Activated CD4-positive, alpha-beta memory T cell treated with anti-CD3 and anti-CD28 coated beads for 36 hours (primary cell): Measurements from ENCODE around the gene ABTB2. TPM values are rescaled to one million over a fixed set of nuclear protein-coding genes. Genes with fewer than 3 reads are reported as not detected.
"Not testable (repeated sequence)": the region's sequence is repeated elsewhere in the genome, so short reads cannot be mapped to it uniquely, and the experiment has no call there.

Source experiments
- CTCF ChIA-PET: fragments of 350-600 bp; sonication (Branson Sonifier 250); formaldehyde crosslinking; loops from one replicate; lab custom pipeline; 2021; ENCODE audit warnings: antibody characterized with exemption, inconsistent platforms; lab: Charles Lee
- POLR2A ChIA-PET: fragments of 350-600 bp; sonication (Branson Sonifier 250); formaldehyde crosslinking; loops from one replicate; lab custom pipeline; 2021; ENCODE audit warnings: antibody characterized with exemption; lab: Charles Lee
- DNase-seq: peaks from one replicate; pipeline ENCODE4 v3.0.0-alpha.2; 2020
- H3K27ac Mint-ChIP-seq: one replicate; pipeline ENCODE4 v1.8.0; 2021; ENCODE audit warnings: mixed read lengths
- H3K27me3 Mint-ChIP-seq: one replicate; pipeline ENCODE4 v1.8.0; 2021; ENCODE audit warnings: mixed read lengths
- H3K36me3 Mint-ChIP-seq: one replicate; pipeline ENCODE4 v1.8.0; 2021; ENCODE audit warnings: mixed read lengths
- H3K4me1 Mint-ChIP-seq: one replicate; pipeline ENCODE4 v1.8.0; 2021; ENCODE audit warnings: low read depth, mixed read lengths
- H3K4me3 Mint-ChIP-seq: one replicate; pipeline ENCODE4 v1.8.0; 2021; ENCODE audit warnings: mild to moderate bottlenecking, mixed read lengths
- H3K9me3 Mint-ChIP-seq: one replicate; pipeline ENCODE4 v1.8.0; 2021; ENCODE audit warnings: mixed read lengths
- intact Hi-C: fragments of 100-400 bp; cut with micrococcal nuclease; formaldehyde crosslinking; loops from one replicate; pipeline ENCODE4 v1.15.1; 2023
- total RNA-seq, 2 experiments: library from RNA; stranded (reverse); gene quantifications; one replicate each; pipeline ENCODE4 v1.2.3, GENCODE V29; 2021

ABTB2 gene
- total RNA-seq, 2 experiments from 2014 or later, result 1.8 to 1.9 TPM

DNA sequence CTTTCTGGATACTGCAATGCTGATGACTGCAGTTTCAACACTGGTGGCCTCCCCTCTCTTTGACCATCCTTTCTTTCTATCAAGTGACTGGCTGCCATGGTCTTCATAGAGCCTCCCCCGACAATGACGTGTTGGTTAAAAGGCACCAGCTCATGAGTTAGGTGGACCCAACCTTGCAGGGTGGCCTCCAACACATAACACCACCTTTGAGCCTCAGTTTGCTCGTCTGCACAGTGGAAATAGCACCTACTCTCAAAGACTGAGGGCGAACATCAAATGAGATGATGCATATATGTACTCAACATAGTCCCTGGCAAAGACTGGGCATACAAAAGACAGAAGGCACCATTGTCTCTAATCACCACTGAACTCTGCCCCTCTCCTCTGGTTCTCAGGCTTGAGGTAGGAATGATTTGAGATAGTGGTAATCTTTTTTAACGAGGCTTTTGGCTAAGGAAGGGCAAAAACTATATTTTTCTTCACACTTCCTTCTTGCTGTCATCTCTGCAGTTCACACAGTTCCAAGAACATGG lies 133.3 kb downstream of the ABTB2 start:
- intact Hi-C loops, result no loop called here
- no peak for DNase-seq
- Mint-ChIP-seq H3K9me3 (no peaks in the 10 kb centered on the region), H3K36me3 (no peaks in the 10 kb centered on the region), H3K27ac (no peak overlapping the region), H3K4me3 (no peak overlapping the region), H3K4me1 (no peaks in the 10 kb centered on the region), H3K27me3 (peaks cover 3% of the 10 kb centered on the region)
- CTCF ChIA-PET, result no interaction called here
- POLR2A ChIA-PET, result interaction anchor here (1.0 kb wide), 1 partner anchor 9 kb away, joined by 3 read pairs; no protein-coding TSS in a partner anchor

DNA sequence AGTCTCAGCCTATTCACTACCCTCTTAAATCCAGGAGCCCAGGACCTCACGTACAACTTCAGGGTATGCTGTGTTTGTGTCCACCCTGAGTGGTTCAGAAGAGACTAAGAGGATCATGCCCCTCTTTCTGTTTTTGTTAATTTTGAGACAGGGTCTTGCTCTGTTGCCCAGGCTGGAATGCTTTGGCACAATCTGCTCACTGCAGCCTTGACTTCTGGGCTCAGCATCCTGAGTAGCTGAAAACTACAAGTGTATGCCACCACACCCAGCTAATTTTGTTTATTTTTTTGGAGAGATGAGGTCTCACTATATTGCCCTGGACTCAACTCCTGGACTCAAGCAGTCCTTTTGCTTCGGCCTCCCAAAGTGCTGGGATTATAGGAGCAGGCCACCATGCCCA lies 133.9 kb downstream of the ABTB2 start:
- H3K4me3 Mint-ChIP-seq, result no peak overlapping the region
- ChIA-PET CTCF (no interaction called here), POLR2A (interaction anchor here (1.0 kb wide), 1 partner anchor 9 kb away, joined by 3 read pairs; no protein-coding TSS in a partner anchor)
- H3K27ac Mint-ChIP-seq, result no peak overlapping the region
- H3K27me3 Mint-ChIP-seq, result peaks cover 4% of the 10 kb centered on the region
- no peaks in the 10 kb centered on the region for H3K4me1 Mint-ChIP-seq
- intact Hi-C loops, result no loop called here
- H3K9me3 Mint-ChIP-seq, result no peaks in the 10 kb centered on the region
- no peak for DNase-seq
- H3K36me3 Mint-ChIP-seq, result no peaks in the 10 kb centered on the region

- H3K9me3 Mint-ChIP-seq, result no peaks in the 10 kb centered on the region
- H3K27ac Mint-ChIP-seq, result no peak overlapping the region
These were observed 134.6 kb downstream of the ABTB2 start for GRCh38 chr11:34223021-34223813.

DNA sequence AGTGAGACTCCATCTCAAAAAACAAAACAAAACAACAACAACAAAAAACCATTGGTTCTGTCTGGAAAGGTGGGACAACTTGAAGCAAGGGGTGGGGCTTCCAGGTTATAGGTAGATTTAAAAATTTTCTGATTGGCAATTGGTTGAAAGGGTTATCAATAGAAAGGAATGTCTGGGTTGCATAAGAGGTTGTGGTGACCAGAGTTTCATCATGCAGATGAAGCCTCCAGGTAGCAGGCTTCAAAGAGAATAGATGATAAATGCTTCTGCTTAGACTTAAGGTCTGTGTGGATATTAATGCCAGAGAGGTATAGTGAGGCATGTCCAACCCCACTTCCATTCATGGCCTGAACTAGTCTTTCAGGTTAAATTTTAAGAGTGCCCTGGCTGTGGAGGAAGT lies 135.8 kb downstream of the ABTB2 start:
- H3K27me3 Mint-ChIP-seq, result peaks cover 4% of the 10 kb centered on the region
- no peak overlapping the region for H3K4me3 Mint-ChIP-seq
- no peak for DNase-seq
- intact Hi-C loops, result no loop called here
- ChIA-PET CTCF (no interaction called here), POLR2A (no interaction called here)
- H3K27ac Mint-ChIP-seq, result no peak overlapping the region
- no peaks in the 10 kb centered on the region for H3K4me1 Mint-ChIP-seq
- no peaks in the 10 kb centered on the region for H3K36me3 Mint-ChIP-seq
- H3K9me3 Mint-ChIP-seq, result no peaks in the 10 kb centered on the region

More at GRCh38 chr11:34223021-34223813, 134.6 kb downstream of the ABTB2 start:
- intact Hi-C loops, result no loop called here
- Mint-ChIP-seq H3K4me1 (no peaks in the 10 kb centered on the region), H3K27me3 (peaks cover 6% of the 10 kb centered on the region), H3K4me3 (no peak overlapping the region), H3K36me3 (no peaks in the 10 kb centered on the region)
- POLR2A ChIA-PET, result interaction anchor here (1.0 kb wide), 1 partner anchor 8 kb away, joined by 3 read pairs; no protein-coding TSS in a partner anchor
- CTCF ChIA-PET, result no interaction called here
- DNase-seq, result no peak

- Mint-ChIP-seq H3K4me3 (no peak overlapping the region), H3K27ac (no peak overlapping the region), H3K4me1 (peaks cover 6% of the 10 kb centered on the region), H3K9me3 (no peaks in the 10 kb centered on the region), H3K27me3 (peaks cover 6% of the 10 kb centered on the region), H3K36me3 (no peaks in the 10 kb centered on the region)
- POLR2A ChIA-PET, result no interaction called here
- CTCF ChIA-PET, result no interaction called here
- no peak for DNase-seq
- intact Hi-C loops, result no loop called here
These were observed 137.9 kb downstream of the ABTB2 start for GRCh38 chr11:34219941-34220370.

- intact Hi-C loops, result no loop called here
- ChIA-PET CTCF (no interaction called here), POLR2A (no interaction called here)
- H3K9me3 Mint-ChIP-seq, result no peaks in the 10 kb centered on the region
- DNase-seq, result no peak
- H3K36me3 Mint-ChIP-seq, result no peaks in the 10 kb centered on the region
- peaks cover 6% of the 10 kb centered on the region for H3K27me3 Mint-ChIP-seq
- H3K27ac Mint-ChIP-seq, result no peak overlapping the region
- no peak overlapping the region for H3K4me3 Mint-ChIP-seq
- peaks cover 11% of the 10 kb centered on the region for H3K4me1 Mint-ChIP-seq
These were observed 138.5 kb downstream of the ABTB2 start for GRCh38 chr11:34219279-34219678.

DNA sequence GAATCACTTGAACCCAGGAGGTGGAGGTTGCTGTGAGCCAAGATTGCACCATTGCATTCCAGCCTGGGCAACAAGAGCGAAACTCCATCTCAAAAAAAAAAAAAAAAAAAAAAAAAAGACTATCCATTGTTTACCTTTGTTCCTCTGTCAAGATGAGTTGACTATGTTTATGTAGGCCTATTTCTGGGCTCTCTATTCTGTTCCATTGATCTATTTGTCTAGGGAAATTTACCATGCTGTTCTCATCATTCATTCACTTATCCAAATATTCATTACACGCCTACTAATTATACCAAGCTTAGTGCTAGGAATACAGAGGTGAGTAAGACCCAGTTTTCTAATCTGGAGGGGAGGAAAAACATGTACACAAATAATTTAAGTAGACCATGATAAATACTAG lies 139.1 kb downstream of the ABTB2 start:
- H3K27ac Mint-ChIP-seq, DNase-seq, POLR2A ChIA-PET, H3K27me3 Mint-ChIP-seq, H3K9me3 Mint-ChIP-seq, H3K4me3 Mint-ChIP-seq, H3K36me3 Mint-ChIP-seq, CTCF ChIA-PET, intact Hi-C loops: not testable (repeated sequence)
- peaks cover 17% of the 10 kb centered on the region for H3K4me1 Mint-ChIP-seq

GRCh38 chr11:34218067-34218466 lies 139.7 kb downstream of the ABTB2 start:
- CTCF ChIA-PET, result no interaction called here
- H3K27me3 Mint-ChIP-seq, result peaks cover 4% of the 10 kb centered on the region
- H3K4me1 Mint-ChIP-seq, result peaks cover 21% of the 10 kb centered on the region
- no peak for DNase-seq
- H3K27ac Mint-ChIP-seq, result no peak overlapping the region
- H3K4me3 Mint-ChIP-seq, result no peak overlapping the region
- intact Hi-C loops, result no loop called here
- POLR2A ChIA-PET, result no interaction called here
- H3K36me3 Mint-ChIP-seq, result no peaks in the 10 kb centered on the region
- H3K9me3 Mint-ChIP-seq, result no peaks in the 10 kb centered on the region

DNA sequence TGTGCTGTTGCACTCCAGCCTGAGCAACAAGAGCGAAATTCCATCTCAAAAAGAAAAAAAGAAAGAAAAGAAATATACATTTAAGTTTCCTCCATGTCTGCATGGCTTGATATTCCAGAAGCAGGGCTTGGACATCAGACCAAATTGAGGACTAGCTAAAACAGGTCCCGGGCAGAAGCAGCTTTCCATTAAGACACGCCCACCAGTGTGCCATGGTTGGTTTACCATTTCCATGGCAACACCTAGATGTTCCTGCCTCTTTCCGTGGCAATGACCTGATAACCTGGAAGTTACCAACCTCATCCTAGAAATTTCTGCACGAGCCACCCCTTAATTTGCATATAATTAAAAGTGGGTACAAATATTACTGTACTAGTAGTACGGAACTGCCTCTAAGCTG lies 141.1 kb downstream of the ABTB2 start:
- Mint-ChIP-seq H3K27me3 (peaks cover 4% of the 10 kb centered on the region), H3K27ac (no peak overlapping the region), H3K36me3 (no peaks in the 10 kb centered on the region), H3K4me3 (no peak overlapping the region), H3K9me3 (no peaks in the 10 kb centered on the region), H3K4me1 (peaks cover 21% of the 10 kb centered on the region)
- CTCF ChIA-PET, result interaction anchor here (1.8 kb wide), 1 partner anchor 9 kb away, joined by 4 read pairs; no protein-coding TSS in a partner anchor
- POLR2A ChIA-PET, result no interaction called here
- intact Hi-C loops, result no loop called here
- DNase-seq, result no peak

DNA sequence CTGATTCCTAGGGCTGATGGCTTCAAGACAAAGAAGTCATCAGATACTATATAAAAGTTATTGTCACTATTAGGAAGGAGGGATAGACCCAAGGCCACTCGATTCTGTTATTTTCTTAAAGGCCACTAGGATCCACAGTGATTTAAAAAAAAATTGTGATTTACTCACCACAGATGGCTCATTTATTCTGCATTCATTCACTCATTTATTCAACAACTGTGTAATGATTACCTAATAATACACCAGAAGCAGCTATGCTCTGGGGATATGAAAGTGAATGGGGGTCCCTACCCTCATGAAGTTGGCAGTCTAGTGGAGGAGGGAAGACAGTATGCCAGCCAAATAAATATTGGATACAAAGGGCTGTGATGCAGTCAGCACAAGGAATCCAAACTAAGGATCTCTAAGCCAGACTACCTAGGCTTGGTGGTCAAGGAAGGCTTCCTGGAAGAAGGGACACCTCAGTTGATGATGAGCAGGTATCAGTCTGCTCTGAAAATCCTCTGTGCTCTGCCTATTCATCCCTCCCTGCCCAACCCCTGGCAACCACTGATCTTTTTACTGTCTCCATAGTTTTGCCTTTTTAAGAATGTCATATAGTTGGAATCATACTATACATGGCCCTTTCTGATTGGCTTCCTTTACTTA lies 141.9 kb downstream of the ABTB2 start:
- intact Hi-C loops, result loop anchor here (1.0 to 2.0 kb wide), 4 partner anchors 18 to 142 kb away; partner anchors contain the start of gene ABTB2
- ChIA-PET POLR2A (interaction anchor here (1.0 to 2.0 kb wide), 4 partner anchors 8 to 24 kb away, joined by 3 to 12 read pairs (median 6); no protein-coding TSS in a partner anchor), CTCF (interaction anchor here (0.8 to 1.8 kb wide), 5 partner anchors 9 to 407 kb away, joined by 3 to 10 read pairs (median 4); no protein-coding TSS in a partner anchor)
- Mint-ChIP-seq H3K9me3 (no peaks in the 10 kb centered on the region), H3K27me3 (peaks cover 6% of the 10 kb centered on the region), H3K4me1 (peaks cover 21% of the 10 kb centered on the region), H3K36me3 (no peaks in the 10 kb centered on the region), H3K27ac (no peak overlapping the region), H3K4me3 (no peak overlapping the region)
- no peak for DNase-seq

DNA sequence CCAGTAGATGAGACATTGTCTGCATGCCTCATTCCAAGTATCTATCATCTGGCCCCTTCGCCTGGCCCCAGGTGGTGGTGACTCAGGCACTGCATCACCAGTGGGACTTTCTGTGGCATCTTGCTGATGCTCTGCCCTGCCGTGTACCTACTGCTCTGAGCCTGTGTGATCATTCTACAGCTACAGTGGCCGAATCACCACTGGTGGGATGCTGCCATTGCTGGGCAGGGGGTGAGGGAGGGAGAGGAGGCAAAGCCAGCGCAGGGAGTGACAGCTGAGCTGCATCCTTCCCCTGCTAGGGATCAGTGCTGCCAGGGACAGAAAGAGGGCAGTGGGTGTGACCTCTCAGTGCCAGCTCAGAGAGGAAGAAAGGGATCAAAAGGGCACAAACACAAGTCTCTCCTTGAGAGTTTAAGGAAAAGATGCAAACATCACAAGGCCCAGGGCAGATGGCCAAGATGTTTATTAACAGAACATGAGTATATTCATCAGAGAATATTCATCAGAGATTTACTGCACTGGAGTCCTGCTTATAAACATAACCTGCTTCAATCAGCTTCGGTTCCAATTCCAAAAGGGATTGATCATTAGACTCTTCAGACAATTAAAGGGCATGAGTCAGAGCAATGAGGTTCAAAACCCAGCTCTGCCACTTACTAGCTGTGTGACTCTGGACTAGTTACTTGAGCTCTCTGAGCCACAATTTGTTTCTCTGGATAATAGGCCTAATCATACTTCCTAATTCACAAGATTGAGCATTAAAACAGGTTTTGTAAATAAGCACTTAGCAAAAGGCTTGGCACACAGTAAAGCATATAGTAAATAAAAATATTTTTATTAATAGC lies 142.6 kb downstream of the ABTB2 start:
- Mint-ChIP-seq H3K4me3 (no peak overlapping the region), H3K36me3 (no peaks in the 10 kb centered on the region), H3K9me3 (no peaks in the 10 kb centered on the region), H3K4me1 (peaks cover 21% of the 10 kb centered on the region), H3K27ac (peak overlapping the region; percentile 80), H3K27me3 (peaks cover 6% of the 10 kb centered on the region)
- ChIA-PET POLR2A (interaction anchor here (0.6 to 2.0 kb wide), 8 partner anchors 9 to 41 kb away, joined by 3 to 12 read pairs (median 3); no protein-coding TSS in a partner anchor), CTCF (interaction anchor here (0.7 to 1.9 kb wide), 10 partner anchors 8 to 407 kb away, joined by 3 to 10 read pairs (median 4); no protein-coding TSS in a partner anchor)
- intact Hi-C loops, result loop anchor here (1.0 to 2.0 kb wide), 5 partner anchors 9 to 143 kb away; partner anchors contain the start of gene ABTB2
- DNase-seq, result peak; percentile 94
